ENCODE data around the gene SCARB1. TPM values are rescaled to one million over a fixed set of nuclear protein-coding genes. Genes with fewer than 3 reads are reported as not detected.

The SCARB1 gene
- total RNA-seq, 2 donors from 2014 or later = 16.5 to 18.9 TPM

- no peaks in the 10 kb centered on the region for H3K36me3 ChIP-seq (replicated peaks in 1 of 2; ENCODE audit: insufficient read depth in 1 of 2, low read depth in 2 of 2)
These were observed 6.9 kb upstream of the SCARB1 start for GRCh38 chr12:124870515-124870914.

GRCh38 chr12:124869059-124869665 is 5.5 kb upstream of the SCARB1 start:
- 61 to 83% methylated on average over 14 to 17 of the region's 17 CpGs for WGBS, 2 donors
- H3K36me3 ChIP-seq (replicated peaks in 1 of 2; ENCODE audit: insufficient read depth in 1 of 2, low read depth in 2 of 2) = no peaks in the 10 kb centered on the region
- peak overlapping the region in 1 of 4 donors; percentile 10 for H3K27ac ChIP-seq
- no peaks in the 10 kb centered on the region for H3K9me3 ChIP-seq
- ATAC-seq (no peak), DNase-seq (peak in 1 of 4 donors; percentile 59)
- no peak overlapping the region for H3K4me3 ChIP-seq
- no peak for TF ChIP-seq CTCF (IDR thresholded peaks at IDR 0.05)
- TF ChIP-seq POLR2A (IDR thresholded peaks at IDR 0.05) = peak in 1 of 3 donors; percentile 31
- H3K4me1 ChIP-seq = peaks cover 2% of the 10 kb centered on the region
- no peaks in the 10 kb centered on the region for H3K27me3 ChIP-seq
- intact Hi-C loops (cut with DNase I) = no loop called here

More at GRCh38 chr12:124870515-124870914, 6.9 kb upstream of the SCARB1 start:
- TF ChIP-seq POLR2A (IDR thresholded peaks at IDR 0.05) (no peak), CTCF (IDR thresholded peaks at IDR 0.05) (no peak)
- no peaks in the 10 kb centered on the region for H3K4me1 ChIP-seq
- no peak for ATAC-seq
- no peak for DNase-seq
- WGBS, 2 donors = 89% methylated on average over 4 of the region's 4 CpGs
- H3K27ac ChIP-seq = no peak overlapping the region
- no peaks in the 10 kb centered on the region for H3K9me3 ChIP-seq
- intact Hi-C loops (cut with DNase I) = no loop called here
- no peaks in the 10 kb centered on the region for H3K27me3 ChIP-seq
- no peak overlapping the region for H3K4me3 ChIP-seq

GRCh38 chr12:124868252-124869058 is 4.8 kb upstream of the SCARB1 start:
- Histone ChIP-seq H3K27ac (peak overlapping the region in 1 of 4 donors; percentile 10), H3K36me3 (replicated peaks in 1 of 2; ENCODE audit: insufficient read depth in 1 of 2, low read depth in 2 of 2) (no peaks in the 10 kb centered on the region), H3K4me1 (peaks cover 6% of the 10 kb centered on the region), H3K27me3 (no peaks in the 10 kb centered on the region), H3K9me3 (no peaks in the 10 kb centered on the region), H3K4me3 (no peak overlapping the region)
- 74 to 85% methylated on average over 11 of the region's 11 CpGs for WGBS, 2 donors
- TF ChIP-seq CTCF (IDR thresholded peaks at IDR 0.05) (no peak), POLR2A (IDR thresholded peaks at IDR 0.05) (no peak)
- no peak for ATAC-seq
- intact Hi-C loops (cut with DNase I) = no loop called here
- DNase-seq = no peak

- intact Hi-C loops (cut with DNase I) = no loop called here
- TF ChIP-seq POLR2A (IDR thresholded peaks at IDR 0.05) (no peak), CTCF (IDR thresholded peaks at IDR 0.05) (no peak)
- H3K4me3 ChIP-seq = no peak overlapping the region
- peaks cover 16% of the 10 kb centered on the region for H3K4me1 ChIP-seq
- no peak overlapping the region for H3K27ac ChIP-seq
- ATAC-seq (peak; percentile 27), DNase-seq (peak in 3 of 4 donors; percentile 30 to 55 (median 34))
- no peaks in the 10 kb centered on the region for H3K27me3 ChIP-seq
- no peaks in the 10 kb centered on the region for H3K36me3 ChIP-seq (replicated peaks in 1 of 2; ENCODE audit: insufficient read depth in 1 of 2, low read depth in 2 of 2)
- 34 to 39% methylated on average over 6 of the region's 6 CpGs for WGBS, 2 donors
- H3K9me3 ChIP-seq = no peaks in the 10 kb centered on the region
These were observed 3.8 kb upstream of the SCARB1 start for GRCh38 chr12:124867401-124867930.

Measured in body of pancreas (tissue), 4 donors.